ENCODE measurements around the gene FBXW7.

- TF ChIP-seq CTCF (IDR thresholded peaks at IDR 0.05) (peak; percentile 24; the same call in 2 of the 3 replicates), HDAC2 (IDR thresholded peaks at IDR 0.05) (no peak), POLR2A (IDR thresholded peaks at IDR 0.05; ENCODE audit: low read length) (no peak), MAFK (IDR thresholded peaks at IDR 0.05; ENCODE audit: partially characterized antibody) (no peak), MAX (IDR thresholded peaks at IDR 0.05) (no peak), USF2 (IDR thresholded peaks at IDR 0.05) (no peak), EHF (CRISPR knock-in tag; IDR thresholded peaks at IDR 0.05) (no peak), TFCP2L1 (CRISPR knock-in tag; IDR thresholded peaks at IDR 0.05) (no peak), BHLHE40 (IDR thresholded peaks at IDR 0.05; ENCODE audit: low read depth, low read length) (no peak), BCL3 (IDR thresholded peaks at IDR 0.05) (no peak), JUN (IDR thresholded peaks at IDR 0.05) (no peak), HES2 (IDR thresholded peaks at IDR 0.05) (no peak)
Observed at GRCh38 chr4:152356428-152357034, 179.4 kb downstream of the FBXW7 start.

Data from A549 (cell line).